Lower leg skin (tissue), 4 donors: ENCODE measurements around the gene MAP1LC3B. TPM values are rescaled to one million over a fixed set of nuclear protein-coding genes. Genes with fewer than 3 reads are reported as not detected.

Experiments
- DNase-seq, 2 donors: peaks; one replicate each; pipeline ENCODE4 v3.0.0-alpha.2; 2019; ENCODE audit warnings: low spot score in 2 of 2
- H3K4me3 ChIP-seq: fragments of 200-600 bp; sonication (generic); 2 replicates; pipeline ENCODE4 v1.5.1; 2017; ENCODE audit warnings: mild to moderate bottlenecking, low read depth; ENCODE audit not compliant: poor library complexity, severe bottlenecking
- CTCF ChIP-seq, 3 donors: fragments of 450-650 bp; IDR thresholded peaks; one replicate each; pipeline ENCODE4 v1.5.1; 2016; ENCODE audit warnings: antibody characterized with exemption in 3 of 3, mild to moderate bottlenecking in 3 of 3, moderate library complexity in 2 of 3
- POLR2A ChIP-seq, 2 donors: fragments of 450-650 bp; IDR thresholded peaks; one replicate each; pipeline ENCODE4 v1.6.1; 2016 to 2017; ENCODE audit warnings: antibody characterized with exemption in 2 of 2, mild to moderate bottlenecking in 1 of 2, moderate library complexity in 1 of 2
- WGBS, 2 donors: methylation state at CpG; one replicate each; pipeline ENCODE4 v1.1.5; 2018; 5-methylcytosine and 5-hydroxymethylcytosine counted together
- intact Hi-C: fragments of 100-400 bp; cut with DNase I; formaldehyde crosslinking; loops from one replicate; pipeline ENCODE4 v1.15.0; 2023; ENCODE audit warnings: low total_unique reads
- total RNA-seq, 4 donors: library from RNA; depleted of rRNA; stranded (reverse); fragments of >200 nt; gene quantifications; one replicate each; pipeline ENCODE4 v1.1.0, GENCODE V29; 2016

Gene MAP1LC3B
- total RNA-seq, 4 donors from 2014 or later, result 73.8 to 76.4 (median 74.5) TPM

- intact Hi-C loops, result no loop called here
- TF ChIP-seq CTCF (IDR thresholded peaks at IDR 0.05) (no peak), POLR2A (IDR thresholded peaks at IDR 0.05) (no peak)
- DNase-seq, result no peak
- no peak overlapping the region for H3K4me3 ChIP-seq
- 32 to 45% methylated on average over 12 to 17 of the region's 17 CpGs for WGBS, 2 donors
These were observed 47.1 kb upstream of the MAP1LC3B start for GRCh38 chr16:87344931-87345631.

- WGBS, 2 donors, result 91 to 94% methylated on average over 28 of the region's 28 CpGs
- TF ChIP-seq CTCF (IDR thresholded peaks at IDR 0.05) (no peak), POLR2A (IDR thresholded peaks at IDR 0.05) (no peak)
- intact Hi-C loops, result no loop called here
- H3K4me3 ChIP-seq, result no peak overlapping the region
- DNase-seq, result no peak
These were observed 46.3 kb upstream of the MAP1LC3B start for GRCh38 chr16:87345726-87346424.

GRCh38 chr16:87346517-87347060, 45.5 kb upstream of the MAP1LC3B start:
- no peak for DNase-seq
- H3K4me3 ChIP-seq, result no peak overlapping the region
- intact Hi-C loops, result no loop called here
- TF ChIP-seq POLR2A (IDR thresholded peaks at IDR 0.05) (no peak), CTCF (IDR thresholded peaks at IDR 0.05) (no peak)
- WGBS, 2 donors, result 93 to 95% methylated on average over 21 of the region's 21 CpGs

GRCh38 chr16:87347932-87348615, 44.1 kb upstream of the MAP1LC3B start:
- 92 to 94% methylated on average over 13 of the region's 13 CpGs for WGBS, 2 donors
- no peak for DNase-seq
- no peak for TF ChIP-seq POLR2A (IDR thresholded peaks at IDR 0.05)
- TF ChIP-seq CTCF (IDR thresholded peaks at IDR 0.05), result no peak
- no peak overlapping the region for H3K4me3 ChIP-seq
- intact Hi-C loops, result no loop called here

GRCh38 chr16:87348616-87349157, 43.4 kb upstream of the MAP1LC3B start:
- TF ChIP-seq POLR2A (IDR thresholded peaks at IDR 0.05) (no peak), CTCF (IDR thresholded peaks at IDR 0.05) (no peak)
- intact Hi-C loops, result no loop called here
- H3K4me3 ChIP-seq, result no peak overlapping the region
- WGBS, 2 donors, result 90 to 91% methylated on average over 13 of the region's 13 CpGs
- DNase-seq, result no peak
